HepG2 (cell line): ENCODE measurements around the gene ITIH1. TPM values are rescaled to one million over a fixed set of nuclear protein-coding genes. Genes with fewer than 3 reads are reported as not detected.

Source experiments
- ASH2L ChIP-seq: fragments of 300-600, 200-600 bp; sonication (generic); IDR thresholded peaks from 2 replicates; pipeline ENCODE4 v1.7.0; 2017; ENCODE audit warnings: low read depth, mild to moderate bottlenecking, moderate library complexity, mixed read lengths, low read length; ENCODE audit not compliant: insufficient read length
- CC2D1A ChIP-seq: sonication (generic); formaldehyde crosslinking; IDR thresholded peaks from 2 replicates; pipeline ENCODE4 v1.8.1; 2023; ENCODE audit warnings: mild to moderate bottlenecking, missing genetic modification reagents
- GATAD1 ChIP-seq: IDR thresholded peaks from 2 replicates; pipeline ENCODE4 v1.6.1; 2016; ENCODE audit warnings: missing genetic modification reagents, missing compliant biosample characterization
- HOXA5 ChIP-seq: sonication (generic); formaldehyde crosslinking; IDR thresholded peaks from 2 replicates; pipeline ENCODE4 v1.4.0; 2020; ENCODE audit warnings: missing genetic modification reagents
- PHF8 ChIP-seq: sonication (generic); formaldehyde crosslinking; IDR thresholded peaks from 2 replicates; pipeline ENCODE4 v1.5.0; 2020; ENCODE audit warnings: missing genetic modification reagents
- SRY ChIP-seq: sonication (generic); formaldehyde crosslinking; IDR thresholded peaks from 2 replicates; pipeline ENCODE4 v1.8.0; 2022; ENCODE audit warnings: mild to moderate bottlenecking, missing genetic modification reagents
- TAF1 ChIP-seq: sonication (generic); formaldehyde crosslinking; IDR thresholded peaks from 2 replicates; pipeline ENCODE4 v1.4.0; 2020; ENCODE audit warnings: missing genetic modification reagents
- THAP11 ChIP-seq: IDR thresholded peaks from 2 replicates; pipeline ENCODE4 v1.6.1; 2016; ENCODE audit warnings: missing biosample characterization, missing genetic modification reagents
- YY1 ChIP-seq: IDR thresholded peaks from 2 replicates; pipeline ENCODE4 v1.6.1; 2011; ENCODE audit warnings: low read length, low read depth, moderate library complexity, mild to moderate bottlenecking; ENCODE audit not compliant: insufficient read depth, insufficient replicate concordance
- ZNF547 ChIP-seq: sonication (generic); formaldehyde crosslinking; IDR thresholded peaks from 2 replicates; pipeline ENCODE4 v1.5.1; 2020; ENCODE audit warnings: mild to moderate bottlenecking, missing genetic modification reagents
- ZNF552 ChIP-seq: sonication (generic); formaldehyde crosslinking; IDR thresholded peaks from 2 replicates; pipeline ENCODE4 v1.9.0; 2022; ENCODE audit warnings: missing genetic modification reagents, mild to moderate bottlenecking, borderline replicate concordance
- ZNF879 ChIP-seq: sonication (generic); formaldehyde crosslinking; IDR thresholded peaks from 2 replicates; pipeline ENCODE4 v1.8.1; 2023; ENCODE audit warnings: missing genetic modification reagents
- ZSCAN20 ChIP-seq: sonication (generic); formaldehyde crosslinking; IDR thresholded peaks from 2 replicates; pipeline ENCODE4 v1.4.0; 2020; ENCODE audit warnings: missing genetic modification reagents, mild to moderate bottlenecking, borderline replicate concordance
- polyA plus RNA-seq, 8 experiments: library from polyadenylated mRNA; depleted of rRNA in 3 of 8; stranded (reverse) in 7 of 8; unstranded in 1 of 8; fragments of >200 nt; fragmentation: Illumina TruSeq in 4 of 8; extraction: Trizol in 4 of 8; gene quantifications; 2 replicates each; pipeline versions ENCODE4 v1.2.1 to v1.2.3, GENCODE V29; 2011 to 2016; ENCODE audit warnings: low read depth in 4 of 8, missing spikeins in 1 of 8, mixed read lengths in 1 of 8; ENCODE audit not compliant: insufficient read depth in 1 of 8
- total RNA-seq, 5 experiments: library from RNA; depleted of rRNA; stranded (reverse); fragments of >200 nt; fragmentation: Illumina TruSeq; extraction: Trizol; gene quantifications; 2 replicates each; pipeline ENCODE4 v1.2.3, GENCODE V29; 2016; ENCODE audit warnings: low read depth in 1 of 5
- TF ChIP-seq, protein P1 (sequence below): IDR thresholded peaks from 2 replicates; pipeline ENCODE4 v1.6.1; 2016; ENCODE audit warnings: low read depth, control low read depth
- TF ChIP-seq, protein P2 (sequence below): IDR thresholded peaks from 2 replicates; pipeline ENCODE4 v1.6.1; 2018; ENCODE audit warnings: missing genetic modification reagents
- TF ChIP-seq, protein P3 (sequence below): sonication (generic); formaldehyde crosslinking; IDR thresholded peaks from 2 replicates; pipeline ENCODE4 v1.8.1; 2023; ENCODE audit warnings: mild to moderate bottlenecking, missing genetic modification reagents
- TF ChIP-seq, protein P4 (sequence below): sonication (generic); formaldehyde crosslinking; IDR thresholded peaks from 2 replicates; pipeline ENCODE4 v1.8.1; 2023; ENCODE audit warnings: mild to moderate bottlenecking, inconsistent platforms, moderate library complexity, missing genetic modification reagents, borderline replicate concordance
- TF ChIP-seq, protein P5 (sequence below): sonication (generic); formaldehyde crosslinking; IDR thresholded peaks from 2 replicates; pipeline ENCODE4 v1.4.0; 2020; ENCODE audit warnings: mild to moderate bottlenecking, missing genetic modification reagents
- TF ChIP-seq, protein P6 (sequence below): sonication (generic); formaldehyde crosslinking; conservative IDR thresholded peaks from 2 replicates; pipeline ENCODE4 v1.4.0; 2020; ENCODE audit warnings: missing genetic modification reagents

The ITIH1 gene
- total and polyA plus RNA-seq, 2 of the 13 experiments (the other 11 are each of a cell fraction or from before 2014, with no cell fraction given), result 12.3 to 19.6 TPM

DNA sequence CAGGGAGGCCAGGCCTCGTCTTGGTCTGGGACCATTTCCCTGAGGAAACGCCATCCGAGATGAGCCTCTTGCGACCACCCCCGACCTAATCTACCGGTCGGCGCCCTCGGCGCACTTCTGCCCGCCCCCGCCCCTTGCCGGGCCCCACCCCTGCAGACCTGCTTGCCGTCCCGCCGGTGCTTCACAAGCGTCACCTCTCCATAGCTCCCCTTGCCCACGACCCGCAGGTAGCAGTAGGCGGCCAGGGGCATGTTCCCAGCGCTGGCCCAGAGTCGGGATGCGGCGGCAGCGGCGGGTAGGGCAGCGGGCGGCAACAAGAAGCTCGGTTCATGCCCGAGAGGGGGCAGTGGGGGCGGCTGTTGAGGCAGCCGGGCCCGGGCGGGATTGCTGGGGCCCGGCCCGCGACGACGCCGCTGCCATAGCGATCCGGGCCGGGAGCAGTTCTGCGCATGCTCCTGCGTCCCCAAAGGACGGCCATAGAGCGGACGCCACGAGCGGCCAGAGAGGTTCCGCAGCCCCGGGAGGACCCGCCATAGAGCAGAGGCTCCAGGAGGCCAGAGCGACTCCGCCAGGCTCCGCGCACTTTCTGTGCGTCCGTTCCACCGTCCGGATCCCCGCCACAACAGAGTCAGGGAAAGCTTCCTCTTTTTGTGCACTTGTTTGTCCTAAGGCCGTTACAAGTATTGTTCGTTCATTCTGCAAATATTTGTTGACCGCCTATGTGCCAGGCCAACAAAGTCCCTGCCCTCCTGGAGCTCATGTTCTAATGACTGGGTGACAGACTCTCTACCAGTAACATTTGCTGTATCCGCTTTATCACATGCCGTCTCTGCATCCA, 6.7 kb upstream of the ITIH1 start, which contains the start of gene NEK4 (continued):
- TF ChIP-seq, protein P1, sequence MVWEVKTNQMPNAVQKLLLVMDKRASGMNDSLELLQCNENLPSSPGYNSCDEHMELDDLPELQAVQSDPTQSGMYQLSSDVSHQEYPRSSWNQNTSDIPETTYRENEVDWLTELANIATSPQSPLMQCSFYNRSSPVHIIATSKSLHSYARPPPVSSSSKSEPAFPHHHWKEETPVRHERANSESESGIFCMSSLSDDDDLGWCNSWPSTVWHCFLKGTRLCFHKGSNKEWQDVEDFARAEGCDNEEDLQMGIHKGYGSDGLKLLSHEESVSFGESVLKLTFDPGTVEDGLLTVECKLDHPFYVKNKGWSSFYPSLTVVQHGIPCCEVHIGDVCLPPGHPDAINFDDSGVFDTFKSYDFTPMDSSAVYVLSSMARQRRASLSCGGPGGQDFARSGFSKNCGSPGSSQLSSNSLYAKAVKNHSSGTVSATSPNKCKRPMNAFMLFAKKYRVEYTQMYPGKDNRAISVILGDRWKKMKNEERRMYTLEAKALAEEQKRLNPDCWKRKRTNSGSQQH (CRISPR knock-in tag), result peak; percentile 33; the same call in 1 of the 2 replicates
- TF ChIP-seq HOXA5 (CRISPR knock-in tag), result peak; percentile 54
- TF ChIP-seq CC2D1A (CRISPR knock-in tag), result peak; percentile 57; the same call in 1 of the 2 replicates
- peak; percentile 78 for TF ChIP-seq ZNF547 (CRISPR knock-in tag)
- TF ChIP-seq ZNF879 (CRISPR knock-in tag), result 0 out of 2 replicates have a peak, but pooled peaks have one; percentile 74
- peak; percentile 88 for TF ChIP-seq GATAD1 (CRISPR knock-in tag)
- TF ChIP-seq, protein P2, sequence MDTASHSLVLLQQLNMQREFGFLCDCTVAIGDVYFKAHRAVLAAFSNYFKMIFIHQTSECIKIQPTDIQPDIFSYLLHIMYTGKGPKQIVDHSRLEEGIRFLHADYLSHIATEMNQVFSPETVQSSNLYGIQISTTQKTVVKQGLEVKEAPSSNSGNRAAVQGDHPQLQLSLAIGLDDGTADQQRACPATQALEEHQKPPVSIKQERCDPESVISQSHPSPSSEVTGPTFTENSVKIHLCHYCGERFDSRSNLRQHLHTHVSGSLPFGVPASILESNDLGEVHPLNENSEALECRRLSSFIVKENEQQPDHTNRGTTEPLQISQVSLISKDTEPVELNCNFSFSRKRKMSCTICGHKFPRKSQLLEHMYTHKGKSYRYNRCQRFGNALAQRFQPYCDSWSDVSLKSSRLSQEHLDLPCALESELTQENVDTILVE (CRISPR knock-in tag), result peak; percentile 92
- TF ChIP-seq TAF1, result peak; percentile 86
- TF ChIP-seq YY1, result peak; percentile 82
- TF ChIP-seq ASH2L, result peak; percentile 75
- TF ChIP-seq ZSCAN20 (CRISPR knock-in tag), result peak; percentile 73; the same call in 1 of the 2 replicates
- TF ChIP-seq SRY (CRISPR knock-in tag), result peak; percentile 61; the same call in 1 of the 2 replicates
- TF ChIP-seq, protein P3, sequence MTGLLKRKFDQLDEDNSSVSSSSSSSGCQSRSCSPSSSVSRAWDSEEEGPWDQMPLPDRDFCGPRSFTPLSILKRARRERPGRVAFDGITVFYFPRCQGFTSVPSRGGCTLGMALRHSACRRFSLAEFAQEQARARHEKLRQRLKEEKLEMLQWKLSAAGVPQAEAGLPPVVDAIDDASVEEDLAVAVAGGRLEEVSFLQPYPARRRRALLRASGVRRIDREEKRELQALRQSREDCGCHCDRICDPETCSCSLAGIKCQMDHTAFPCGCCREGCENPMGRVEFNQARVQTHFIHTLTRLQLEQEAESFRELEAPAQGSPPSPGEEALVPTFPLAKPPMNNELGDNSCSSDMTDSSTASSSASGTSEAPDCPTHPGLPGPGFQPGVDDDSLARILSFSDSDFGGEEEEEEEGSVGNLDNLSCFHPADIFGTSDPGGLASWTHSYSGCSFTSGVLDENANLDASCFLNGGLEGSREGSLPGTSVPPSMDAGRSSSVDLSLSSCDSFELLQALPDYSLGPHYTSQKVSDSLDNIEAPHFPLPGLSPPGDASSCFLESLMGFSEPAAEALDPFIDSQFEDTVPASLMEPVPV (CRISPR knock-in tag), result peak; percentile 63; the same call in 1 of the 2 replicates
- TF ChIP-seq, protein P4, sequence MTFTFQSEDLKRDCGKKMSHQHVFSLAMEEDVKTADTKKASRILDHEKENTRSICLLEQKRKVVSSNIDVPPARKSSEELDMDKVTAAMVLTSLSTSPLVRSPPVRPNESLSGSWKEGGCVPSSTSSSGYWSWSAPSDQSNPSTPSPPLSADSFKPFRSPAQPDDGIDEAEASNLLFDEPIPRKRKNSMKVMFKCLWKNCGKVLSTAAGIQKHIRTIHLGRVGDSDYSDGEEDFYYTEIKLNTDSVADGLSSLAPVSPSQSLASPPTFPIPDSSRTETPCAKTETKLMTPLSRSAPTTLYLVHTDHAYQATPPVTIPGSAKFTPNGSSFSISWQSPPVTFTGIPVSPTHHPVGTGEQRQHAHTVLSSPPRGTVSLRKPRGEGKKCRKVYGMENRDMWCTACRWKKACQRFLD (CRISPR knock-in tag), result peak; percentile 51; the same call in 1 of the 2 replicates
- peak; percentile 81 for TF ChIP-seq PHF8 (CRISPR knock-in tag)
- peak; percentile 84 for TF ChIP-seq THAP11 (CRISPR knock-in tag)
- TF ChIP-seq, protein P5, sequence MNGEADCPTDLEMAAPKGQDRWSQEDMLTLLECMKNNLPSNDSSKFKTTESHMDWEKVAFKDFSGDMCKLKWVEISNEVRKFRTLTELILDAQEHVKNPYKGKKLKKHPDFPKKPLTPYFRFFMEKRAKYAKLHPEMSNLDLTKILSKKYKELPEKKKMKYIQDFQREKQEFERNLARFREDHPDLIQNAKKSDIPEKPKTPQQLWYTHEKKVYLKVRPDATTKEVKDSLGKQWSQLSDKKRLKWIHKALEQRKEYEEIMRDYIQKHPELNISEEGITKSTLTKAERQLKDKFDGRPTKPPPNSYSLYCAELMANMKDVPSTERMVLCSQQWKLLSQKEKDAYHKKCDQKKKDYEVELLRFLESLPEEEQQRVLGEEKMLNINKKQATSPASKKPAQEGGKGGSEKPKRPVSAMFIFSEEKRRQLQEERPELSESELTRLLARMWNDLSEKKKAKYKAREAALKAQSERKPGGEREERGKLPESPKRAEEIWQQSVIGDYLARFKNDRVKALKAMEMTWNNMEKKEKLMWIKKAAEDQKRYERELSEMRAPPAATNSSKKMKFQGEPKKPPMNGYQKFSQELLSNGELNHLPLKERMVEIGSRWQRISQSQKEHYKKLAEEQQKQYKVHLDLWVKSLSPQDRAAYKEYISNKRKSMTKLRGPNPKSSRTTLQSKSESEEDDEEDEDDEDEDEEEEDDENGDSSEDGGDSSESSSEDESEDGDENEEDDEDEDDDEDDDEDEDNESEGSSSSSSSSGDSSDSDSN (CRISPR knock-in tag), result peak; percentile 71
- TF ChIP-seq, protein P6, sequence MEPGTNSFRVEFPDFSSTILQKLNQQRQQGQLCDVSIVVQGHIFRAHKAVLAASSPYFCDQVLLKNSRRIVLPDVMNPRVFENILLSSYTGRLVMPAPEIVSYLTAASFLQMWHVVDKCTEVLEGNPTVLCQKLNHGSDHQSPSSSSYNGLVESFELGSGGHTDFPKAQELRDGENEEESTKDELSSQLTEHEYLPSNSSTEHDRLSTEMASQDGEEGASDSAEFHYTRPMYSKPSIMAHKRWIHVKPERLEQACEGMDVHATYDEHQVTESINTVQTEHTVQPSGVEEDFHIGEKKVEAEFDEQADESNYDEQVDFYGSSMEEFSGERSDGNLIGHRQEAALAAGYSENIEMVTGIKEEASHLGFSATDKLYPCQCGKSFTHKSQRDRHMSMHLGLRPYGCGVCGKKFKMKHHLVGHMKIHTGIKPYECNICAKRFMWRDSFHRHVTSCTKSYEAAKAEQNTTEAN (CRISPR knock-in tag), result peak; percentile 72; the same call in 1 of the 2 replicates
- 0 out of 2 replicates have a peak, but pooled peaks have one; percentile 58 for TF ChIP-seq ZNF552 (CRISPR knock-in tag)
